GM12878 (cell line): ENCODE results near the gene PCSK9. TPM values are rescaled to one million over a fixed set of nuclear protein-coding genes. Genes with fewer than 3 reads are reported as not detected.

Experiments
- ATAC-seq: fragments of 200-7000 bp; cut with Tn5 transposase; 3 replicates; pipeline ENCODE4 v1.9.1; 2020; ENCODE audit warnings: mild to moderate bottlenecking, moderate library complexity
- BruUV-seq: library from RNA; stranded (reverse); fragments of 400-500 nt; replicated peaks from 2 replicates; lab custom pipeline; 2021; lab: Mats Ljungman, UMichigan
- CTCF ChIA-PET: fragments of 300-600 bp; sonication (Branson Sonifier 250); formaldehyde crosslinking; extraction: SDS; loops from one replicate; lab custom pipeline; 2021; ENCODE audit warnings: inconsistent platforms; lab: Yijun Ruan, JAX
- POLR2A ChIA-PET: fragments of 350-600 bp; formaldehyde crosslinking; extraction: SDS; loops from one replicate; lab custom pipeline; 2021; ENCODE audit warnings: inconsistent platforms; lab: Charles Lee
- RAD21 ChIA-PET: fragments of 300-600 bp; sonication (Branson Sonifier 250); formaldehyde crosslinking; loops from one replicate; lab custom pipeline; 2023; ENCODE audit warnings: antibody characterized with exemption; ENCODE audit not compliant: unreplicated experiment; lab: Charles Lee
- SMC1A ChIA-PET: fragments of 300-600 bp; sonication (Branson Sonifier 250); formaldehyde crosslinking; loops from one replicate; lab custom pipeline; 2023; ENCODE audit not compliant: unreplicated experiment, uncharacterized antibody; lab: Charles Lee
- DNase-seq: peaks from one replicate; pipeline ENCODE4 v3.0.0-alpha.2; 2011; ENCODE audit warnings: low read depth, low spot score
- FAIRE-seq: peaks from 3 replicates; lab custom pipeline; 2011; peaks lifted over from hg19 to GRCh38; lab: Jason Lieb, UNC
- H2AFZ ChIP-seq: 2 replicates; pipeline ENCODE4 v1.6.0; 2011; ENCODE audit warnings: low read depth, low read length, control low read depth; ENCODE audit not compliant: control insufficient read depth
- H3K27ac ChIP-seq: 2 replicates; pipeline ENCODE4 v1.5.1; 2011; ENCODE audit warnings: control low read depth; ENCODE audit not compliant: control insufficient read depth, insufficient read depth
- H3K27me3 ChIP-seq, 2 experiments: replicated peaks in 1 of 2; 2 replicates each; pipeline versions ENCODE4 v1.6.0 to v1.6.1; 2011; ENCODE audit warnings: low read length in 1 of 2; ENCODE audit not compliant: control insufficient read depth in 2 of 2, insufficient read depth in 2 of 2
- H3K36me3 ChIP-seq, 2 experiments: 2 replicates each; pipeline ENCODE4 v1.5.1; 2011; ENCODE audit warnings: low read length in 1 of 2; ENCODE audit not compliant: control insufficient read depth in 2 of 2, insufficient read depth in 2 of 2
- H3K4me1 ChIP-seq: 2 replicates; pipeline ENCODE4 v1.6.1; 2011; ENCODE audit warnings: mild to moderate bottlenecking, low read length, moderate library complexity, mixed read lengths; ENCODE audit not compliant: control insufficient read depth, insufficient read depth
- H3K4me2 ChIP-seq: 2 replicates; pipeline ENCODE4 v1.6.0; 2011; ENCODE audit warnings: control low read depth; ENCODE audit not compliant: control insufficient read depth, insufficient read depth
- H3K4me3 ChIP-seq: fragments of 200-600 bp; sonication (generic); 2 replicates; pipeline ENCODE4 v1.5.1; 2016
- H3K79me2 ChIP-seq: 2 replicates; pipeline ENCODE4 v1.6.0; 2011; ENCODE audit warnings: low read length; ENCODE audit not compliant: control insufficient read depth, insufficient read depth
- H3K9ac ChIP-seq: 2 replicates; pipeline ENCODE4 v1.8.0; 2011; ENCODE audit warnings: low read length, control low read depth, mixed read lengths; ENCODE audit not compliant: control insufficient read depth, insufficient read depth
- H3K9me3 ChIP-seq: replicated peaks from 3 replicates; pipeline ENCODE4 v1.5.1; 2011; ENCODE audit warnings: mild to moderate bottlenecking, low read length; ENCODE audit not compliant: control insufficient read depth, insufficient read depth
- H4K20me1 ChIP-seq: 2 replicates; pipeline ENCODE4 v1.6.0; 2011; ENCODE audit not compliant: control insufficient read depth, insufficient read depth
- ATF7 ChIP-seq: fragments of 450-650 bp; IDR thresholded peaks from 2 replicates; pipeline ENCODE4 v1.6.1; 2016; ENCODE audit warnings: low read depth, mild to moderate bottlenecking
- BMI1 ChIP-seq: fragments of 450-650 bp; IDR thresholded peaks from 2 replicates; pipeline ENCODE4 v1.6.1; 2016; ENCODE audit warnings: mild to moderate bottlenecking, moderate library complexity, borderline replicate concordance
- BRCA1 ChIP-seq: IDR thresholded peaks from 2 replicates; pipeline ENCODE4 v1.6.1; 2011; ENCODE audit warnings: low read depth, low read length, improper control_type of control experiment
- CBFB ChIP-seq: IDR thresholded peaks from 2 replicates; pipeline ENCODE4 v1.6.1; 2016; ENCODE audit warnings: antibody characterized with exemption, low read depth
- CEBPB ChIP-seq, 2 experiments: fragments of 150-350 bp in 1 of 2; IDR thresholded peaks; 2 replicates each; pipeline ENCODE4 v1.6.1; 2012 to 2014; ENCODE audit warnings: low read depth in 2 of 2, low read length in 2 of 2, borderline replicate concordance in 1 of 2, inconsistent platforms in 1 of 2
- EED ChIP-seq: sonication (generic); IDR thresholded peaks from 2 replicates; pipeline ENCODE4 v1.6.1; 2016; ENCODE audit warnings: antibody characterized with exemption, low read depth
- LARP7 ChIP-seq: fragments of 450-650 bp; IDR thresholded peaks from 2 replicates; pipeline ENCODE4 v1.6.1; 2017; ENCODE audit warnings: mild to moderate bottlenecking
- NR2F1 ChIP-seq: fragments of 450-650 bp; conservative IDR thresholded peaks from 2 replicates; pipeline ENCODE4 v1.6.1; 2017; ENCODE audit warnings: mild to moderate bottlenecking
- POLR2AphosphoS2 ChIP-seq: IDR thresholded peaks from 2 replicates; pipeline ENCODE4 v1.6.1; 2011; ENCODE audit warnings: low read depth, mild to moderate bottlenecking, low read length, improper control_type of control experiment, moderate library complexity
- RCOR1 ChIP-seq: conservative IDR thresholded peaks from 2 replicates; pipeline ENCODE4 v1.6.1; 2012; ENCODE audit warnings: low read depth, low read length, improper control_type of control experiment
- SPI1 ChIP-seq: IDR thresholded peaks from 2 replicates; pipeline ENCODE4 v1.6.1; 2011; ENCODE audit warnings: low read depth, mild to moderate bottlenecking, low read length, moderate library complexity, borderline replicate concordance; ENCODE audit not compliant: insufficient read depth
- TARDBP ChIP-seq: IDR thresholded peaks from 2 replicates; pipeline ENCODE4 v1.6.1; 2016; ENCODE audit warnings: borderline replicate concordance
- TCF12 ChIP-seq: IDR thresholded peaks from 2 replicates; pipeline ENCODE4 v1.6.1; 2011; ENCODE audit warnings: low read depth, mild to moderate bottlenecking, low read length
- YY1 ChIP-seq: IDR thresholded peaks from 2 replicates; pipeline ENCODE4 v1.6.1; 2011; ENCODE audit warnings: low read depth, mild to moderate bottlenecking, low read length
- ZZZ3 ChIP-seq: IDR thresholded peaks from 2 replicates; pipeline ENCODE4 v1.6.1; 2011; ENCODE audit warnings: low read depth; ENCODE audit not compliant: control insufficient read depth, insufficient read length
- WGBS: methylation state at CpG from one replicate; pipeline ENCODE4 v1.1.6; 2016; ENCODE audit warnings: low lambda C conversion rate; ENCODE audit not compliant: insufficient replicate concordance, insufficient coverage; ENCODE audit errors: missing lambda C conversion rate; 5-methylcytosine and 5-hydroxymethylcytosine counted together
- in situ Hi-C: fragments of 300-500 bp; cut with MboI; formaldehyde crosslinking; loops from 9 replicates; pipeline ENCODE4 v1.14.3; 2018; ENCODE audit warnings: mixed read lengths
- intact Hi-C: fragments of 100-400 bp; cut with micrococcal nuclease; formaldehyde crosslinking; loops from one replicate; pipeline ENCODE4 v1.14.2; 2022; ENCODE audit not compliant: unreplicated experiment
- polyA plus RNA-seq, 11 experiments: library from polyadenylated mRNA; depleted of rRNA in 4 of 11; unstranded in 6 of 11; stranded (reverse) in 5 of 11; fragments of >200 nt; fragmentation: Nextera tagmentation in 4 of 11; fragmentation: Illumina TruSeq in 1 of 11; extraction: Ambion mirVana in 4 of 11; extraction: Trizol in 1 of 11; gene quantifications; 1 replicate in 1 of 11; 2 replicates in 10 of 11; pipeline versions ENCODE4 v1.2.1 to v1.2.3, GENCODE V29; 2011 to 2016; ENCODE audit warnings: inconsistent platforms in 2 of 11, missing spikeins in 2 of 11, low read depth in 1 of 11
- total RNA-seq, 4 experiments: library from RNA; depleted of rRNA in 3 of 4; stranded (reverse); fragments of >200 nt in 3 of 4; fragmentation: Illumina TruSeq in 1 of 4; extraction: Trizol in 1 of 4; gene quantifications; 2 replicates each; pipeline versions ENCODE4 v1.2.1 to v1.2.3, GENCODE V29; 2013 to 2021
- TF ChIP-seq, protein P1 (sequence below): IDR thresholded peaks from 2 replicates; pipeline ENCODE4 v1.6.1; 2012; ENCODE audit warnings: low read depth, low read length, improper control_type of control experiment
- TF ChIP-seq, protein P2 (sequence below): fragments of 450-650 bp; IDR thresholded peaks from 2 replicates; pipeline ENCODE4 v1.6.1; 2016; ENCODE audit warnings: mild to moderate bottlenecking, moderate library complexity, borderline replicate concordance
- TF ChIP-seq, protein P3 (sequence below): IDR thresholded peaks from 2 replicates; pipeline ENCODE4 v1.6.1; 2011; ENCODE audit warnings: low read depth, low read length, improper control_type of control experiment, borderline replicate concordance

The PCSK9 gene
- total and polyA plus RNA-seq, 10 of the 15 experiments (the other 5 are each of a cell fraction or from before 2014, with no cell fraction given), result 0.03 to 0.15 TPM; not detected in 8

DNA sequence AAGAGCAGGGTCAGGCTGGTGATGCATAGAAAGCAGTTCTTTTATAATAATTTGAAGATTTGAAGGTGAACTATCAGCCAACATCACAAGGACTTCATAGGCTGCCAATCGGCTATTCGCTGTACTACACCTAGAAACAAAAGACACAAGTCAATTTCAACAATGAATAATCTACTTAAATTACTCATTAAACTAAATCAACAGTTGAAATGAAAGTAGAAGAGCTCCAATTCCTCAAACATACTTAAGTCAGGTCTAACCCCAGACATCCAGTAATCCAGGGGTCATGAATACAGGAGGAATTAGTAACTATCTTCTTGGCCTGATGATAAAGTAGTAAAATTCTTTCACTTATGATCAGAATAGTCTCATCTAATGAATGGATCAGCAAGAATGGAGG, 64.5 kb downstream of the PCSK9 start:
- POLR2A ChIA-PET, result no interaction called here
- CTCF ChIA-PET, result interaction anchor here (1.4 kb wide), 1 partner anchor 36 kb away, joined by 3 read pairs; no protein-coding TSS in a partner anchor
- FAIRE-seq, result no peak
- Histone ChIP-seq H3K36me3 (peaks cover 4 to 21% of the 10 kb centered on the region in 2 experiments; a peak in 3 of 4 replicates), H3K27me3 (no peaks in the 10 kb centered on the region), H2AFZ (no peak overlapping the region), H3K9ac (no peak overlapping the region), H3K27ac (no peak overlapping the region), H3K9me3 (no peaks in the 10 kb centered on the region), H3K4me3 (no peak overlapping the region), H3K4me2 (no peak overlapping the region), H3K4me1 (no peaks in the 10 kb centered on the region)
- in situ Hi-C loops, result no loop called here
- RAD21 ChIA-PET, result no interaction called here
- no peak for TF ChIP-seq ZZZ3
- TF ChIP-seq CBFB, result no peak
- TF ChIP-seq CEBPB (IDR thresholded peaks at IDR 0.05; ENCODE audit: borderline replicate concordance in 1 of 2, low read depth in 2 of 2, low read length in 2 of 2), result no peak
- TF ChIP-seq, protein P1, sequence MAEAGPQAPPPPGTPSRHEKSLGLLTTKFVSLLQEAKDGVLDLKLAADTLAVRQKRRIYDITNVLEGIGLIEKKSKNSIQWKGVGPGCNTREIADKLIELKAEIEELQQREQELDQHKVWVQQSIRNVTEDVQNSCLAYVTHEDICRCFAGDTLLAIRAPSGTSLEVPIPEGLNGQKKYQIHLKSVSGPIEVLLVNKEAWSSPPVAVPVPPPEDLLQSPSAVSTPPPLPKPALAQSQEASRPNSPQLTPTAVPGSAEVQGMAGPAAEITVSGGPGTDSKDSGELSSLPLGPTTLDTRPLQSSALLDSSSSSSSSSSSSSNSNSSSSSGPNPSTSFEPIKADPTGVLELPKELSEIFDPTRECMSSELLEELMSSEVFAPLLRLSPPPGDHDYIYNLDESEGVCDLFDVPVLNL, result no peak
- no peak for TF ChIP-seq TARDBP
- TF ChIP-seq, protein P2, sequence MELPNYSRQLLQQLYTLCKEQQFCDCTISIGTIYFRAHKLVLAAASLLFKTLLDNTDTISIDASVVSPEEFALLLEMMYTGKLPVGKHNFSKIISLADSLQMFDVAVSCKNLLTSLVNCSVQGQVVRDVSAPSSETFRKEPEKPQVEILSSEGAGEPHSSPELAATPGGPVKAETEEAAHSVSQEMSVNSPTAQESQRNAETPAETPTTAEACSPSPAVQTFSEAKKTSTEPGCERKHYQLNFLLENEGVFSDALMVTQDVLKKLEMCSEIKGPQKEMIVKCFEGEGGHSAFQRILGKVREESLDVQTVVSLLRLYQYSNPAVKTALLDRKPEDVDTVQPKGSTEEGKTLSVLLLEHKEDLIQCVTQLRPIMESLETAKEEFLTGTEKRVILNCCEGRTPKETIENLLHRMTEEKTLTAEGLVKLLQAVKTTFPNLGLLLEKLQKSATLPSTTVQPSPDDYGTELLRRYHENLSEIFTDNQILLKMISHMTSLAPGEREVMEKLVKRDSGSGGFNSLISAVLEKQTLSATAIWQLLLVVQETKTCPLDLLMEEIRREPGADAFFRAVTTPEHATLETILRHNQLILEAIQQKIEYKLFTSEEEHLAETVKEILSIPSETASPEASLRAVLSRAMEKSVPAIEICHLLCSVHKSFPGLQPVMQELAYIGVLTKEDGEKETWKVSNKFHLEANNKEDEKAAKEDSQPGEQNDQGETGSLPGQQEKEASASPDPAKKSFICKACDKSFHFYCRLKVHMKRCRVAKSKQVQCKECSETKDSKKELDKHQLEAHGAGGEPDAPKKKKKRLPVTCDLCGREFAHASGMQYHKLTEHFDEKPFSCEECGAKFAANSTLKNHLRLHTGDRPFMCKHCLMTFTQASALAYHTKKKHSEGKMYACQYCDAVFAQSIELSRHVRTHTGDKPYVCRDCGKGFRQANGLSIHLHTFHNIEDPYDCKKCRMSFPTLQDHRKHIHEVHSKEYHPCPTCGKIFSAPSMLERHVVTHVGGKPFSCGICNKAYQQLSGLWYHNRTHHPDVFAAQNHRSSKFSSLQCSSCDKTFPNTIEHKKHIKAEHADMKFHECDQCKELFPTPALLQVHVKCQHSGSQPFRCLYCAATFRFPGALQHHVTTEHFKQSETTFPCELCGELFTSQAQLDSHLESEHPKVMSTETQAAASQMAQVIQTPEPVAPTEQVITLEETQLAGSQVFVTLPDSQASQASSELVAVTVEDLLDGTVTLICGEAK, result no peak
- TF ChIP-seq, protein P3, sequence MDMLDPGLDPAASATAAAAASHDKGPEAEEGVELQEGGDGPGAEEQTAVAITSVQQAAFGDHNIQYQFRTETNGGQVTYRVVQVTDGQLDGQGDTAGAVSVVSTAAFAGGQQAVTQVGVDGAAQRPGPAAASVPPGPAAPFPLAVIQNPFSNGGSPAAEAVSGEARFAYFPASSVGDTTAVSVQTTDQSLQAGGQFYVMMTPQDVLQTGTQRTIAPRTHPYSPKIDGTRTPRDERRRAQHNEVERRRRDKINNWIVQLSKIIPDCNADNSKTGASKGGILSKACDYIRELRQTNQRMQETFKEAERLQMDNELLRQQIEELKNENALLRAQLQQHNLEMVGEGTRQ, result no peak
- no peak for TF ChIP-seq SPI1
- TF ChIP-seq YY1, result no peak
- no peak for TF ChIP-seq LARP7
- TF ChIP-seq BMI1, result no peak
- no peak for TF ChIP-seq BRCA1
- no peak for TF ChIP-seq RCOR1
- TF ChIP-seq EED, result no peak
- no peak for TF ChIP-seq TCF12
- TF ChIP-seq POLR2AphosphoS2, result no peak
- TF ChIP-seq ATF7, result no peak
- TF ChIP-seq NR2F1, result no peak
- TF ChIP-seq, all 136 proteins: peak for 0
- no peaks in the 10 kb centered on the region for H3K79me2 ChIP-seq
- no peaks in the 10 kb centered on the region for H4K20me1 ChIP-seq
- ATAC-seq, result no peak
- WGBS, result 100% methylated on average over 2 of the region's 2 CpGs
- intact Hi-C loops, result no loop called here
- no TSS peak for BruUV-seq
- no peak for DNase-seq
- SMC1A ChIA-PET, result no interaction called here
